ENCODE results near the gene SEL1L2. TPM values are rescaled to one million over a fixed set of nuclear protein-coding genes. Genes with fewer than 3 reads are reported as not detected.
A peak's percentile ranks its signal among the peaks of the same experiment; 100 is the strongest.

SEL1L2 gene
- polyA plus RNA-seq, 1 donor: 0.26 TPM

- no peak for DNase-seq
These were observed 127.2 kb downstream of the SEL1L2 start for GRCh38 chr20:13863244-13863643.

- DNase-seq: no peak
These were observed 128.2 kb downstream of the SEL1L2 start for GRCh38 chr20:13862245-13862644.

- no peak for DNase-seq
These were observed 131.5 kb downstream of the SEL1L2 start for GRCh38 chr20:13858871-13859270.

GRCh38 chr20:13858439-13858838 lies 132.0 kb downstream of the SEL1L2 start:
- no peak for DNase-seq

- DNase-seq: no peak
These were observed 132.5 kb downstream of the SEL1L2 start for GRCh38 chr20:13857961-13858360.

- DNase-seq: no peak
These were observed 133.1 kb downstream of the SEL1L2 start for GRCh38 chr20:13857304-13857703.

GRCh38 chr20:13856354-13856753 lies 134.1 kb downstream of the SEL1L2 start:
- DNase-seq: no peak

GRCh38 chr20:13855613-13856012 lies 134.8 kb downstream of the SEL1L2 start:
- no peak for DNase-seq

GRCh38 chr20:13852306-13852705 lies 138.1 kb downstream of the SEL1L2 start:
- no peak for DNase-seq

GRCh38 chr20:13851279-13851678 lies 139.1 kb downstream of the SEL1L2 start:
- DNase-seq: no peak

- no peak for DNase-seq
These were observed 146.1 kb downstream of the SEL1L2 start for GRCh38 chr20:13844296-13844695.

- DNase-seq: no peak
These were observed 149.2 kb downstream of the SEL1L2 start for GRCh38 chr20:13841206-13841605.

- no peak for DNase-seq
These were observed 150.3 kb downstream of the SEL1L2 start for GRCh38 chr20:13840093-13840465.

- no peak for DNase-seq
These were observed 150.9 kb downstream of the SEL1L2 start for GRCh38 chr20:13839421-13840092.

- no peak for DNase-seq
These were observed 151.8 kb downstream of the SEL1L2 start for GRCh38 chr20:13838664-13839063.

GRCh38 chr20:13831476-13831875 lies 158.9 kb downstream of the SEL1L2 start:
- DNase-seq: no peak

GRCh38 chr20:13825465-13825864 lies 164.9 kb downstream of the SEL1L2 start:
- DNase-seq: no peak

- DNase-seq: no peak
These were observed 166.0 kb downstream of the SEL1L2 start for GRCh38 chr20:13824459-13824858.

- no peak for DNase-seq
These were observed 168.0 kb downstream of the SEL1L2 start for GRCh38 chr20:13822459-13822858.

GRCh38 chr20:13821876-13822275 lies 168.5 kb downstream of the SEL1L2 start:
- DNase-seq: no peak

GRCh38 chr20:13819885-13820645 lies 170.3 kb downstream of the SEL1L2 start:
- DNase-seq: peak; percentile 34

- DNase-seq: no peak
These were observed 173.1 kb downstream of the SEL1L2 start for GRCh38 chr20:13817342-13817741.

GRCh38 chr20:13816757-13817156 lies 173.7 kb downstream of the SEL1L2 start:
- DNase-seq: no peak

GRCh38 chr20:13814672-13815071 lies 175.7 kb downstream of the SEL1L2 start:
- DNase-seq: no peak

Data from hindlimb muscle (tissue), 1 donor.